Stimulated activated CD4-positive, alpha-beta T cell treated with anti-CD3 and anti-CD28 coated beads, Interleukin-1b, Interleukin-23, amount 100 ng/mL, for 24 hours (primary cell): ENCODE measurements around the gene MSANTD2.
A peak's percentile ranks its signal among the peaks of the same experiment; 100 is the strongest.
"Not testable (repeated sequence)": the region's sequence is repeated elsewhere in the genome, so short reads cannot be mapped to it uniquely, and the experiment has no call there.

ENCODE experiments used
- DNase-seq, 4 experiments: peaks; one replicate each; pipeline ENCODE4 v3.0.0-alpha.2; 2020; ENCODE audit warnings: low read depth in 4 of 4, low spot score in 1 of 4

Gene MSANTD2

GRCh38 chr11:124776865-124777645 is 23.2 kb downstream of the MSANTD2 start:
- DNase-seq: no peak

DNA sequence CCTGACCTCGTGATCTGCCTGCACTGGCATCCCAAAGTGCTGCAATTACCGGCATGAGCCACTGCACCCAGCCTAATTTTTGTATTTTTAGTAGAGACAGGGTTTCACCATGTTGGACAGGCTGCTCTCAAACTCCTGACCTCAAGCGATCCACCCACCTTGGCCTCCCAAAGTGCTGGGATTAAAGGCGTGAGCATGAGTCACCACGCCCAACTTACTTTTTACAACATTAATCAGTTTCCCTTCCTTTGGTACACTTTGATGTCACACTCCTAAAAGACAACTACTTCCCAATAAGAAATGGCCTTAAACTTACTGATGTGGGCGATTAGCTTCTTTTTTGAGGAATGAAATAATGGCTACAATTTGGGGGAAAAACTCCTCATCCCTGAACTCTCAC is 29.2 kb downstream of the MSANTD2 start:
- not testable (repeated sequence) for DNase-seq

DNA sequence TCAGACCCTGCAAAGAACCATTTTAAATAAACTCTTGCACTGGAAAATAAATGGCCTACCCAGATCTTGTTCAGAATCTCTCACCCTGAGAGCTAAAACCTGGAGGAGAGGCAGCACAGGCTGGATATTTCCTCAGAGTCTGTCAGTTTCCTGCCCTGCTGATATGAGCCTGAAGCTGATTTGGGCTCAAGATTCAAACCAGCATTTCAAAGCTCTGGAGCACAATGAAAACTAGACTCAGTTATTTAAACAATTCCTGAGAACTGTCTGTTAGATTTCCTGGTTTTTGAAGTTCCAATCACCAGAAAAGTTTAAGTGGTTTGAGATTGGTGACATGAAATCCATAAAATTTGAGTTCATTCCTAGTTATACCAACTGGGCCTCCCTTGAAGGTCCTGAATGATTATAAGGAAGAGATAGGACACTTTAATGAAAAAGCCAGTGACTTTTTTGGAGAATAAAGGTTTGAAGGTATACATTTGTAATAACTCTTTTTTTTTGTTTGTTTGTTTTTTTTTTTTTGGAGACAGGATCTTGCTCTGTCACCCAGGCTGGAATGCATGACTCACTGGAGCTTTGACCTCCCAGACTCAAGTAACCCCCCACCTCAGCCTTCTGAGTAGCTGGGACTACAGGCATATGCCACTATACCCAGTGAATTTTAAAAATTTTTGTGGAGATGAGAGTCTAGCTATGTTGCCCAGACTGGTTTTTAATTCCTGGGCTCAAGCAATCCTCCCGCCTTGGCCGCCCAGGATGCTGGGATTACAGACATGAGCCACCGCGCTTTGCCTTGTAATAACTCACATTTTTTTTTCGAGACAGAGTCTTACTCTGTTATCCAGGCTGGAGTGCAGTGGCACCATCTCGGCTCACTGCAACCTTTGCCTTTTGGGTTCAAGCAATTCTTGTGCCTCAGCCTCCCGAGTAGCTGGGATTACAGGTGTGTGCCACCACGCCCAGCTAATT is 30.1 kb downstream of the MSANTD2 start:
- DNase-seq: no peak

- no peak for DNase-seq
Observed at GRCh38 chr11:124768914-124769313, 31.3 kb downstream of the MSANTD2 start.

GRCh38 chr11:124766156-124766555 is 34.0 kb downstream of the MSANTD2 start:
- no peak for DNase-seq

- peak; percentile 75 to 79 (median 76) for DNase-seq
Observed at GRCh38 chr11:124763156-124763947, 36.9 kb downstream of the MSANTD2 start.

- DNase-seq: no peak
Observed at GRCh38 chr11:124762624-124763155, 37.5 kb downstream of the MSANTD2 start.

DNA sequence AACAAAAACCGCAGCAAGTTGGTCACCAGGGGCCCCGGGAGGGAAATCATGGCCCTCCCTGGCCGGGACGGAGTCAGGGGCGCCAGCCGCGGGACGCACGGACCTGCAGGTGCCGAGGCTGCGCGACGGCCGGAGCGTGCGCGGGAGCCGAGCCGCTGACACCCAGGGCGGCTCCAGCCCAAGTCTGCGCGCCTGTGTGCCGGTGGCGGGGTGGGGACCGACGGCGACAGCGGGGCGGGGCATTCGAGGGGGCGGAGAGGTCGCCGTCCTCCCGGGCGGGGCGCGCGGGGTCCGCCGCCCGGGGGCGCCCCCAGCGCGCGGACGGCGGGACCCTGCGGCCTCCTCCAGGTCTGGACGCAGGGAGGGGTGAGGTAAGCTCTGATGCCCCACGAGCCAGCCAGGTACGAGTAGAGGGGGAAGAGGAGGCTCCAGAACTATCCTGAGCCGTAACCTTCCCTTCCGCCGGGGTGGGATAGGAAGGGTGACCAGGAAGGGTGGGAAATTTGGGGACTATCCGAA is 38.0 kb downstream of the MSANTD2 start, which contains the start of gene ESAM:
TSS of gene ESAM (minus strand) at position 186 of the 519 bp plus-strand sequence. CDS start at position 50, 136 bp downstream.
- DNase-seq: peak in 3 of 4 experiments; percentile 51 to 64 (median 56)

DNA sequence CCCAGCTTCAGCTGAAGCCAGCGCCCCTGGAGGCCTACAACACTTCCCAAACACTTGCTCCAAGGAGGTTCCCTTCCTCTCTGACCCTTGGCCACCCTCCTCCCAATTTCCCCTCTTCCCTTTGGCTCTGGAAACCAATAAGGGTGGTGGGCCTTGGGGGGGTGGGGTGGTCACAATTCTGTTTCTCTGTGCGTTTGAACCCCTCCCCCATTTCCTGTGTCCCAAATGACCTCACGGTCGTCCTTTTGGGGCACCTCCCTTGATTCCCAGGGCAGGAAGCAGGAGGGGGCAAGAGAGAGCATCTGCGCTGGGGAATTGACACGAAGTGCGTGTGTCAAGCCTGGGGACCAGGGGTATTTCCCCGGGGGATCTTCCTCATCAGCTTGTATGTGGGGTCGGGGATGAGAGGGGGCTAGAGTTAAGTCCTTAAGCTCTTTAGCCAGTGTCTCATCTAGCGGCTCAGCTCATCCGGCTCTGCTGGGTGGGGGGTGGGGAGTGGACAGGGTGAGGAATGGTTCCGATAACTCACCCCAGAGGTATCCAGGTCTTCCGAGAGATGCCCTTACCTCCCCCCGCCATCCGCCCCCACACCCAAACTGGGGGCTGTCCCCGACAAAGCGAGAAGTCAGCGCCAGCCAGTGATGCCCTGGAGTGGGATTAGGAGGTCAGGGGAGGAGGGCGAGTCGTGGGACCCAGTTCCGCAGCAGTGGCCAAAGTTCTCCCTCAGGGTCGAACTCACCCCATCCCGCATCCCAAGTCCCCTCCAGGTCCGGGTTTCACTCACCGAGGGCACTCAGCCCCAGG is 38.7 kb downstream of the MSANTD2 start:
- DNase-seq: no peak

GRCh38 chr11:124760806-124761205 is 39.4 kb downstream of the MSANTD2 start:
- DNase-seq: no peak

DNA sequence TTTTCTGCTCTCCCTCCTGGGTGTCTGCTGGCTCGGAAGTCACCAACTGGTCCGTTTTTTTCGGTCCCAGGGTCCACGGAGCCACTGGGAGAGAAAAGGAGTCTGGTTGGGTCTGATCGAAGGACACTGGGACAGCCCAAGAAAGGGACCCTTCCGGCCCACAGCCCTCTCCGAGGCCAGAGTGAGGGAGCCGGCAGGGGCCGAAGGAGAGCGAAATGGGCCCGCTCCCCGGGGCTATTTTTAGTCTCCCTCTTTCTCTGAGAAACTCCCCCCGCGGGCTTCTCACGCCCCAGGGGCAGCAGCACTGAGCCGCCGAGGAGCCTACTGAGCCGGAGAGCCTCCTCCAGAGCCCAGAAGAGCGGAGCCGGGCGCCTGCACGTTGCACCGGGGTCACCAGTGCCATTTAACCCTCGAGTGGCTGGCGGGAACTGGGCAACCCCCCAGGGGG is 40.0 kb downstream of the MSANTD2 start:
- no peak for DNase-seq

DNA sequence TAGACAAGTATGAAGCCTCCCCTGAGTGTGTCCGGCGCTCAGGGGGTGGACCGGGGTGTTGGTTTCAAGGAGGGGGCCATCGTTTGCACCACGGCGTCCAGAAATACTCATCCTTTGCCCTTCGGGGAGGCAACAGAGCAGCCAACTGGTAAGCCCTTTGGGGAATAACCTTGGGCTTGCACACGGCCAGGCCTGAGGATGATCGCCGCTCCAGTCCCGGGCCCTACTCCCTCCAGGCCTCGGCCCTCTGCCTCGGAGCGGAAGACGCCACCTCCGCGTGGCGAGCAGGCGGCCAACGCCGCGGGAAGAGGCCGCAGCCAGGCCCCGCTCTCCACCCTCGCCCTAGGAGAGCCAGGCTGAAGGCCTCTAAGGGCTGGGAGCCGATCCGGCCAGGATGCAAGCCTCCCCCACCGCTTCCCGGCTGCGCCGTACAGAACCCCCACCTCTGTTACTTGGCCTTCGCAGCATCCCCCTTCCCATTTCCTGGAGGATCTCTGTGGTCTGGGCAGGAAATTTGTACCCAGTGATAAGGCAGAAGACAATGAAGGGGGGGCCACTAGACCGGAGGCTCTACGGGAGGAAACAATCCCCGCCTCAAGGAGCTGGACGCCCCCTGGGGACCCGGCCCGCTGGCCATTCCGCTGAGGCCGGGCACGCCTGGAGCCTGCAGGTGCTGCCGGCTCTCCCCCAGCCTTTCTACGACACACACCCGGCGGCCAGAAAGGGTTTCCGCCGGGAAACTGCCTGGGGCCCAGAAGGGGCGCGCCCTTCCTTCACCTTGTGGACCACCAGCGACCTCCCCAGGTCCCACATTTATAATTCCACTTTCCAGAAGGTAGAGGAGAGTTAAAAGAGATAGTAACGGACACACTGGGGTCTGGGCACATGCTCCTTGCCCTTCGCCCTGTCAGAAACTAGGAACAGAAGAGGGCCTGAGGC is 40.7 kb downstream of the MSANTD2 start:
- no peak for DNase-seq

DNA sequence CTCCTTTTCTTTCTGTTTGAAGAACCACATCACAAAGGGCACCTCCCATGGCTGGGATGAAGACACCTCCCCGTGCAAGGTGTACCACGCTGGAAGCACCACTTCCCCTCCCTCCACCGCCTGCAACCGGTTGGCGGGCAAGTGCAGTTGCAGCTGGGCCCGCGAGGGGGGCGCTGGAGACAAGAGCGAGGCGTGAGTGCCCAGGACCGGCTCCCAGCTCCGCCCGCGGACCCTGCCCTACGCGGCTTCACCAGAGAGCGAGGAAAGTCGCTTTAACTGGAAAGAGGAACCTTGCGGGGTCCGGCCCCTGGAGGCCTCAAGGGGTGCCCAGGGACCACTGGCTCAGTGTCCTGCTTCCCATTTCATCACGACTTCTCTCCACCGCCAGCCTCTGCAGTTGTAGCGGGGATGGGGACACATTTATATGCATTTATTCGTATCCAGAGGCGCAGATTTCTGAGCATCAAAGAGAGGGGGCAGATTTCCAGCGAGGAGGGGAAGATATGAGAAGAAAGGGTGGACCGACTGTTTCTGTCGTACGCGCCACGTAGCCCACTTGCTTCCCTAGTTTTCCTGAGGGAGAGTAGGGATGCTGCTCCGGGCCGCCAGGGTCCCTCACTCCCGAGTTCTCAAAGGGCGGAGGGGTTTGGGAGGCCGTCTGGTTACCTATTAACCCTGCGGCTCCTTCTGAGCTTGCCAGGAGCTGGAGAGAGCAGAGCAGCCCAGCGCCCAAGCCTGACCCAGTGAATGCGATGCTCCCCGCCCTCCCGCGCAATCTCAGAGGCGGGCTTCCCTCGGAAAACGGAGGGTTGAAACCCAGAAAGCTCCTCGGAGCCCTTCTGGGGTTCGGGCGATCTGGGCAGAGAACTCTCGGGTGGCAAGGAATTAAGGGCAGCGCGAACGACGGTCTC is 41.6 kb downstream of the MSANTD2 start:
- DNase-seq: peak in 3 of 4 experiments; percentile 38 to 66 (median 47)

- no peak for DNase-seq
Observed at GRCh38 chr11:124757320-124757719, 42.9 kb downstream of the MSANTD2 start.

DNA sequence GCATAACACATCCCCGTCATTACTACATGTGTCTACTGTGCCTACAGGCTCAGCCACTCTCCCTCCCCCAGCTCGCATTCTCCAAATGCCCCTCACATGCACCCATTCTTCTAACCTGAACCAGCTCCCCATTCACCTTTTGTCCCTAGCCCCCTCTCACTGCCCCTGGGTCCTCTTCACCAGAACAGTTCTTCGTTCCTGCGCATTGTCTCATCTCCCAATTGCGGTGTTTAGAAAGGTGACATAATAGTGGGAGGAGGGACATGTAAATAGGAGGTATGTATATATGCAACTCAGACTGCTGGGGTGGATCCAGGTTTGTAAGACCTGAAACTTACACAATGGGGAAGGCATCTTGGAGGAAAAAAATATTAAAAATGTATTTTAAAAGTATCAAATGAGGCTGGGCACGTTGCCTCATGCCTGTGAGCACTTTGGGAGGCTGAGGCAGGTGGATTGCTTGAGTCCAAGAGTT is 43.4 kb downstream of the MSANTD2 start:
- no peak for DNase-seq

DNA sequence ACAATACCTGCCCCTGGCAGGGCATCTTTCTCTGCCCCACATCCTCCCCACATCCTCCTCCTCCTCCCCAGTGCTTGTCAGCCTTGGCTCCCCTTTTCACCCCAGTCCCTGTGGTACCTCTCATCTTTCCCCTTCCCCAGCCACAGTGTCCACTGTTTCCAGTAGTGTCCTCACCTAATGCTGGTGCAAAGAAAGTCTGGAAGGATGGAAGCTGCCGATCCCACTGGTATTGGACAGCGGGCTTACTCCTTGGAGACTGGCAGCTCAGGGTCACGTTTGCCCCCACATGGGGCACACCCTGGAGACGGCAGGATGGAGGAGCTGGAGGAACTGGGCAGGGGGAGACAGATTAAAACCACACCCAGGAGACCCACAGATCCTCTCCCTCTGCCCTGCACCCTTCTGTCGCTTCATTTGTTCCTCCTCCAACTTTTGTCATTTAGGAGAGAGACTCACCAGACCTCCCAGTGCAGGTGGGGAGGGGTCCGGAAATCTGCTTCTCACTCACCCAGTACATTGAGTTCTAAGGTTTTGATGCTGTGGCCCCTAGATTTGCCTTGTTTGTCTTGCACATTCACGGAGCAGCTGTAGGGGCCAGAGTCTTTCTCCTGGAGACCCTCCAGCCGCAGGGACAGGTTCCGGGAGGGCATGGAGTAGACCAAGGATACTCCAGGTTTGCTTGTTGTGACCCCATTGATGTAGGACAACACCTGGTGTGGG is 44.0 kb downstream of the MSANTD2 start:
- DNase-seq: no peak

DNA sequence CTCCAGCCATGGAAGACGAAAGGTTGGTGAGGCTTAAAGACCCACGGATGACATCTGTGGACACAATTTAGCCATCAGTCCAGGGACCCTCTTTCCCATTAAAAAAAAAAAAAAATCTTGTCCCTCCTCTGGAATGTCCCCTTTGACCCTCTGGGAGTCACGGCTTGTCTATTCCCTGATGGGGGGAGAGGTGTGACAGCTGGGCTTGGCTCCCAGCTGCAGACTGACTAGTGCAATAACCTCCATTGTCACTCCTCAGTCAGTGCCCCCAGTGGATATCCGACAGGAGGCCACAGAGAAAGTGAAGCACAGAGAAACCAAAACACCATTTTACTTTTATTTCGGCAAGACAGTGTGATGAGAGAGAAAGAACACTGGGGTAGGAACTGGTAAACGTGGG is 45.5 kb downstream of the MSANTD2 start:
- no peak for DNase-seq
